SJSA1 (cell line): Measurements from ENCODE around the gene MAML3. TPM values are rescaled to one million over a fixed set of nuclear protein-coding genes. Genes with fewer than 3 reads are reported as not detected.

ENCODE experiments used
- DNase-seq, 2 experiments: peaks; one replicate each; pipeline ENCODE4 v3.0.0-alpha.2; 2015 to 2020; ENCODE audit warnings: low spot score in 2 of 2, low read depth in 1 of 2
- H3K27ac ChIP-seq: fragments of 250-450 bp; sonication (Bioruptor Pico); 2 replicates; pipeline ENCODE4 v1.5.1; 2020; ENCODE audit warnings: mild to moderate bottlenecking, moderate library complexity
- H3K27me3 ChIP-seq: fragments of 250-450 bp; sonication (Bioruptor Pico); replicated peaks from 2 replicates; pipeline ENCODE4 v1.5.1; 2020; ENCODE audit warnings: mild to moderate bottlenecking, moderate library complexity
- H3K36me3 ChIP-seq: fragments of 250-450 bp; sonication (Bioruptor Pico); 2 replicates; pipeline ENCODE4 v1.5.1; 2020; ENCODE audit warnings: mild to moderate bottlenecking
- H3K4me1 ChIP-seq: fragments of 250-450 bp; sonication (Bioruptor Pico); replicated peaks from 2 replicates; pipeline ENCODE4 v1.6.1; 2021; ENCODE audit warnings: mild to moderate bottlenecking
- H3K4me3 ChIP-seq: fragments of 250-450 bp; sonication (Bioruptor Pico); 2 replicates; pipeline ENCODE4 v1.5.1; 2020; ENCODE audit warnings: mild to moderate bottlenecking
- H3K9me3 ChIP-seq: fragments of 250-450 bp; sonication (Bioruptor Pico); replicated peaks from 2 replicates; pipeline ENCODE4 v1.5.1; 2020; ENCODE audit warnings: mild to moderate bottlenecking
- total RNA-seq: library from RNA; depleted of rRNA; stranded (reverse); fragments of >200 nt; shearing (Covaris generic); gene quantifications from 2 replicates; pipeline ENCODE4 v1.2.3, GENCODE V29; 2014

MAML3 gene
- total RNA-seq, 1 experiment from 2014 or later, result 1.8 TPM

GRCh38 chr4:139756391-139757180, 397.4 kb downstream of the MAML3 start:
- no peak overlapping the region for H3K27ac ChIP-seq
- DNase-seq, result no peak
- no peaks in the 10 kb centered on the region for H3K27me3 ChIP-seq
- H3K4me3 ChIP-seq, result no peak overlapping the region
- H3K4me1 ChIP-seq, result no peaks in the 10 kb centered on the region
- no peaks in the 10 kb centered on the region for H3K36me3 ChIP-seq
- H3K9me3 ChIP-seq, result no peaks in the 10 kb centered on the region

DNA sequence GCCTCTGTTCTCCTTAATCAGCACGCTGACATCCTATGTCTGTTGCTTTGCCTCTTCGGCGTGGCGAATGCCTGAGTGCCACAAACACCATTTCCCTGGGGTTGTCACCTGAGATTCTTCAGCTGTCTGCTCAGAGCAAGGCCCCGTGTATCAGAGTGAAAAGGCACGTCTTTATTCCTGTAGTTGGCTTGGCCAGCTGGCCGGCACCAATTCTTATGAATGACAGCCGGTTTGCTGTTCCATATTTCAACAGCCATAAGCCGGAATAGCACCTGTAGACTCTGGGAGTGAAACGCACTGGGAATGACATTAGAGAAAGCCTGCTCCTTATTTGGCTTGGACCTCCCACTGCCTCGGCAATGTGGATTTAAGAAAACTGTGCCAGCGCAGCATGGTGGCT, 399.0 kb downstream of the MAML3 start:
- H3K36me3 ChIP-seq, result no peaks in the 10 kb centered on the region
- no peaks in the 10 kb centered on the region for H3K9me3 ChIP-seq
- H3K4me3 ChIP-seq, result no peak overlapping the region
- H3K27ac ChIP-seq, result no peak overlapping the region
- H3K4me1 ChIP-seq, result no peaks in the 10 kb centered on the region
- DNase-seq, result no peak
- H3K27me3 ChIP-seq, result no peaks in the 10 kb centered on the region

GRCh38 chr4:139753686-139754085, 400.3 kb downstream of the MAML3 start:
- H3K27me3 ChIP-seq, result no peaks in the 10 kb centered on the region
- H3K27ac ChIP-seq, result no peak overlapping the region
- no peaks in the 10 kb centered on the region for H3K4me1 ChIP-seq
- H3K9me3 ChIP-seq, result no peaks in the 10 kb centered on the region
- H3K36me3 ChIP-seq, result no peaks in the 10 kb centered on the region
- H3K4me3 ChIP-seq, result no peak overlapping the region
- DNase-seq, result no peak

- DNase-seq, result no peak
- Histone ChIP-seq H3K27me3 (no peaks in the 10 kb centered on the region), H3K4me3 (no peak overlapping the region), H3K36me3 (no peaks in the 10 kb centered on the region), H3K27ac (no peak overlapping the region), H3K4me1 (no peaks in the 10 kb centered on the region), H3K9me3 (no peaks in the 10 kb centered on the region)
Observed at GRCh38 chr4:139749835-139750498, 404.0 kb downstream of the MAML3 start.

DNA sequence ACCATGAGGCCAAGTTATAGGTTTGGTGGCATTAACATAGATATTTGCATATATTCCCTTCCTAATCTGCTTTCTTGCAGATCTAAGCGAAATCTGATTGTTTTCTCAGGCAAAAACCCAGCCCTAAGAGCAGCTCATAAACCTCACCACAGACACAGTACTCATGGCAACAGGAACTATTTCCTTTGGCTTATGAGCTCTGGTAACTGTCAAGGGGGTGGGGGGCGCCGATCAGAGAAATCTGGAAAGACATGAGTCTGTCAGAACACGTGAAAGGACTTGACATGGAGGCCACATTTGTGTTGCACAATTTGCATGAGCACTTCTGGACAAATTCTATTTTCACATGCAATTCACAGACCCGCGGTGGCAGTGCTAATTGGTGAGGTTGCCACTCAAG, 404.6 kb downstream of the MAML3 start:
- no peaks in the 10 kb centered on the region; the same call in 1 of the 2 replicates for H3K4me1 ChIP-seq
- H3K4me3 ChIP-seq, result no peak overlapping the region
- H3K36me3 ChIP-seq, result no peaks in the 10 kb centered on the region
- no peaks in the 10 kb centered on the region for H3K9me3 ChIP-seq
- no peak for DNase-seq
- H3K27ac ChIP-seq, result no peak overlapping the region
- H3K27me3 ChIP-seq, result no peaks in the 10 kb centered on the region

DNA sequence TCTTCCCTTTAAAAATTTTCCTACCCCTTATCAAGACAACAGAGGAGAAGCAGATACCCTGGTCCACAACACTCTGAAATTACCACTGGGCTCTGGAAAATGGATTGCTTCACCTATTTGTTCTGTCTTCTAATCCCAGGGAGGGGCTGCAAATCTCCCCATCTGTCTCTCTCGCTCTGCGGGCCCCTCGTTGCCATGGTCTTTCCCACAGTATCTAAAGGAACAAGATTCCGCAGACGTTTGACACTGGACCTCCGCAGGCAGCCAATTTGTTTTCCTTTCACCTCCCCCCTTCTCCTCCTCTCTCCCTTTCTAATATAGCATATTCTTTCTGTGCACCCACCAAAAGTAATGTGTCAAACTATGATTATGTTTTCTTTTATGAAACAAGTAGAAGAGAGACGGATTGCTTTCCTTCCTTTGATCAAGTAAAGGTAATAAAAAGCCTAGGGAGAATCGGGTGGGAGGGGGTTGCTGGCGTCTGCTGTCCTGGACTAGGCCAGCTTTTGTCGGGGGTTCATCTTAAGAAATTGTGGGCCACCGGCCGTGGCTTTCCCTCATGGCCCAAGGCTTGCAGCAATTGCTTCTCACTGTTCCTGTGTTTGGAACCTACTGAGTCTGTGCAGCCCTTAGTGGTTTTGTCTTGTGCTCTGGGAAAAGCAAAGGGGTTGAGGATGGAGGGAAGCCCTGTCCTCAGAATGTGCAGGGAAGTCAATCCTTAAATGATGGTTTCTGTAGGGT, 407.4 kb downstream of the MAML3 start:
- H3K4me1 ChIP-seq, result no peaks in the 10 kb centered on the region; the same call in 1 of the 2 replicates
- H3K27me3 ChIP-seq, result no peaks in the 10 kb centered on the region
- no peak overlapping the region for H3K4me3 ChIP-seq
- H3K36me3 ChIP-seq, result no peaks in the 10 kb centered on the region
- no peaks in the 10 kb centered on the region for H3K9me3 ChIP-seq
- DNase-seq, result no peak
- no peak overlapping the region for H3K27ac ChIP-seq

- Histone ChIP-seq H3K9me3 (no peaks in the 10 kb centered on the region), H3K4me1 (peaks cover 4% of the 10 kb centered on the region; the same call in 1 of the 2 replicates), H3K36me3 (no peaks in the 10 kb centered on the region), H3K27me3 (no peaks in the 10 kb centered on the region), H3K4me3 (no peak overlapping the region), H3K27ac (no peak overlapping the region)
- no peak for DNase-seq
Observed at GRCh38 chr4:139745111-139745639, 408.8 kb downstream of the MAML3 start.

- peaks cover 4% of the 10 kb centered on the region; the same call in 1 of the 2 replicates for H3K4me1 ChIP-seq
- H3K27ac ChIP-seq, result no peak overlapping the region
- H3K4me3 ChIP-seq, result no peak overlapping the region
- no peak for DNase-seq
- no peaks in the 10 kb centered on the region for H3K36me3 ChIP-seq
- H3K27me3 ChIP-seq, result no peaks in the 10 kb centered on the region
- no peaks in the 10 kb centered on the region for H3K9me3 ChIP-seq
Observed at GRCh38 chr4:139744232-139744631, 409.8 kb downstream of the MAML3 start.

DNA sequence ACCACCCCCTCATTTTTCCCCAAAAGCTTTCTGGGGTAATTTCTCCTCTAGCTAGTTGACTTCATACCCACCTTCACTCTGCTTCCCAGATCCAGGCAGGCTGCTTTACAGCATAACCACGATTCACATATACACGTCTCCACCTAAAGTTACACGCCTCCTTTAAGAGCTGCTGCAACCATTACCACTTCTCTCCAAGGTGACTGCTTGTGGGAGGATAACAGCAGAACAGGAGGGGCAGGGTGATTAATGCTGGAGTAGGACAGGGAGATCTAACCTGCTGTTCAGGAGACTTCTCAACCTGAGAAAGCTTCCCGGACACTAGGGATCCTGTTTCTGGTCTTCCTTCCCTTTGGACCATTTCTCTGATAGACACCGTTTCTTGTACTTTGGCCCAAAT, 411.0 kb downstream of the MAML3 start:
- no peak overlapping the region for H3K27ac ChIP-seq
- H3K9me3 ChIP-seq, result no peaks in the 10 kb centered on the region
- DNase-seq, result no peak
- H3K36me3 ChIP-seq, result no peaks in the 10 kb centered on the region
- peaks cover 4% of the 10 kb centered on the region; the same call in 1 of the 2 replicates for H3K4me1 ChIP-seq
- H3K4me3 ChIP-seq, result no peak overlapping the region
- no peaks in the 10 kb centered on the region for H3K27me3 ChIP-seq

GRCh38 chr4:139740531-139741041, 413.4 kb downstream of the MAML3 start:
- H3K4me3 ChIP-seq, result no peak overlapping the region
- H3K4me1 ChIP-seq, result peaks cover 14% of the 10 kb centered on the region
- H3K36me3 ChIP-seq, result no peaks in the 10 kb centered on the region
- no peaks in the 10 kb centered on the region for H3K27me3 ChIP-seq
- no peak for DNase-seq
- H3K9me3 ChIP-seq, result no peaks in the 10 kb centered on the region
- no peak overlapping the region for H3K27ac ChIP-seq

DNA sequence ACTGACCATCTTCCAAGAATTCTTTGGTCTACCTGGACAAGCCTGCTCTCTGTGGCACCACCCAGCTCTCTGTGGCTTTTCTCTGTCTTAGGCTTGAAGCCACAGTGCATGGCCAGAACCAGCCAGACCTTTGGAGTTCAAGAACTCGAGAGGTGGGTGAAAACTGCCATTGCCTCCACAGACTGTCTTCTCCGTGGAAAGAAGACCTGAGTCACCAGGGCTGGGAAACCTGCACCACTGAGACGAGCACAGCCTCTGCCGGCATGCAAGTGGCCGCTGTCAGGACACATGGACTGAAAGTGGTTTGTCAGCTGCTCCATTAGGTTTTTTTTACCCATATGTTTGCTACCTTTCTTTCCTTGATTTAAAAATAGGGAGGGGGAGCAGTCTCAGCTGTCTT, 413.9 kb downstream of the MAML3 start:
- H3K4me1 ChIP-seq, result peaks cover 15% of the 10 kb centered on the region
- no peak for DNase-seq
- H3K4me3 ChIP-seq, result no peak overlapping the region
- no peak overlapping the region for H3K27ac ChIP-seq
- no peaks in the 10 kb centered on the region for H3K9me3 ChIP-seq
- H3K27me3 ChIP-seq, result no peaks in the 10 kb centered on the region
- no peaks in the 10 kb centered on the region for H3K36me3 ChIP-seq

- no peak for DNase-seq
- no peak overlapping the region for H3K4me3 ChIP-seq
Observed at GRCh38 chr4:139738846-139739613, 415.0 kb downstream of the MAML3 start.

DNA sequence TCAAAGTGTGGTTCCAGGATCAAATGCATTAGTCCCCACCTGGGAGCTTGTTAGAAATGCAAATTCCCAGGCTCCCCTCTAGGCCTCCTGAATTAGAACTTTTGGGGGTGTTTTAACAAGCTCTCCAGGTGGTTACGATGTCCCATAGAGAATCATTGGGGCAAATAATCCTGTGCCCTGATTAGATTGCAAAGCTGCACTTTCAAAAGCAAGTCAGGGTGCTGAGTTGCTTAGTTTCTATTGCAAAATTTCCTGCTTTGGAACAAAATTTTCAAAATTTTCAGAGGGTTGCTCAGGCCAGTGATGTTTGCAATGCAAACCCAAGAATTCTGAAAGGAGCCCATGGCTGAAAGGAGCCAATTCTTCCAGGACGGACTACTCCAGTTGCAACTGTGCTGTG, 417.3 kb downstream of the MAML3 start:
- H3K27ac ChIP-seq, result no peak overlapping the region
- no peak overlapping the region for H3K4me3 ChIP-seq
- DNase-seq, result no peak
- H3K9me3 ChIP-seq, result no peaks in the 10 kb centered on the region
- no peaks in the 10 kb centered on the region for H3K27me3 ChIP-seq
- H3K4me1 ChIP-seq, result peaks cover 27% of the 10 kb centered on the region
- H3K36me3 ChIP-seq, result no peaks in the 10 kb centered on the region

More at GRCh38 chr4:139738846-139739613, 415.0 kb downstream of the MAML3 start:
- Histone ChIP-seq H3K9me3 (no peaks in the 10 kb centered on the region), H3K27ac (no peak overlapping the region), H3K27me3 (no peaks in the 10 kb centered on the region), H3K36me3 (no peaks in the 10 kb centered on the region), H3K4me1 (peaks cover 26% of the 10 kb centered on the region)
